ENCODE data around the gene ACAA1. TPM values are rescaled to one million over a fixed set of nuclear protein-coding genes. Genes with fewer than 3 reads are reported as not detected.
"Not testable (repeated sequence)": the region's sequence is repeated elsewhere in the genome, so short reads cannot be mapped to it uniquely, and the experiment has no call there.

Gene ACAA1
- total RNA-seq, 1 experiment from 2014 or later: 44.3 TPM

GRCh38 chr3:38082296-38082695 lies 54.6 kb downstream of the ACAA1 start:
- H3K14ac ChIP-seq (ENCODE audit: insufficient read depth, low read length); H4K91ac ChIP-seq (ENCODE audit: insufficient read length, low read depth, low read length); H2AFZ ChIP-seq (ENCODE audit: low read length); H3K23me2 ChIP-seq (ENCODE audit: insufficient read length, low read depth, low read length, poor library complexity, severe bottlenecking); H3T11ph ChIP-seq (ENCODE audit: low read length); H3K27me3 ChIP-seq (ENCODE audit: insufficient read depth, low read length); H3K27me3 Mint-ChIP-seq (ENCODE audit: low read depth); H4K20me1 ChIP-seq (ENCODE audit: control insufficient read depth, insufficient read depth, insufficient read length); H2BK12ac ChIP-seq (ENCODE audit: insufficient read length, low read depth, low read length); H3K27ac Mint-ChIP-seq; H3K9ac ChIP-seq (ENCODE audit: extremely low read depth, insufficient read length, low read length); H4K8ac ChIP-seq (replicated peaks; ENCODE audit: insufficient read length, low read depth, low read length); H2BK120ac ChIP-seq (ENCODE audit: low read depth, low read length, poor library complexity, severe bottlenecking); H2BK15ac ChIP-seq (ENCODE audit: low read depth, low read length); H3K4me2 ChIP-seq (ENCODE audit: insufficient read depth, insufficient read length, low read length); H3K23ac ChIP-seq (ENCODE audit: insufficient read length, low read depth, low read length); H3K79me2 ChIP-seq (ENCODE audit: insufficient read depth, low read length); H2BK5ac ChIP-seq (ENCODE audit: insufficient read length, low read length); H4K5ac ChIP-seq (ENCODE audit: insufficient read length, low read depth, low read length); H2BK20ac ChIP-seq (ENCODE audit: low read depth, low read length, poor library complexity, severe bottlenecking); H3K4me3 Mint-ChIP-seq; H3K9me3 ChIP-seq (ENCODE audit: control insufficient read depth, low read depth, low read length); H3K27ac ChIP-seq (ENCODE audit: insufficient read length, low read depth, low read length); DNase-seq; H3K18ac ChIP-seq (ENCODE audit: insufficient read length, low read depth, low read length); H3K4me1 ChIP-seq (ENCODE audit: insufficient read depth, low read length); H3K79me1 ChIP-seq (ENCODE audit: insufficient read depth, low read depth, low read length, poor library complexity, severe bottlenecking); H2AK5ac ChIP-seq (ENCODE audit: insufficient read length, low read length); H3K4ac ChIP-seq (ENCODE audit: low read depth, low read length); H3K56ac ChIP-seq (ENCODE audit: insufficient read length, low read depth, low read length): not testable (repeated sequence)
- Mint-ChIP-seq H3K36me3 (ENCODE audit: insufficient read depth in 1 of 3, low read depth in 3 of 3) (peaks cover 13 to 18% (median 18%) of the 10 kb centered on the region in 3 experiments), H3K4me1 (peaks cover 9 to 14% of the 10 kb centered on the region in 2 experiments), H3K9me3 (peaks cover 33 to 36% of the 10 kb centered on the region in 2 experiments)
- WGBS (ENCODE audit: extremely low coverage, insufficient read length, low lambda C conversion rate): no CpG with 5 or more reads among the region's 16 CpGs

GRCh38 chr3:38077073-38077472 lies 59.9 kb downstream of the ACAA1 start:
- H4K8ac ChIP-seq (replicated peaks; ENCODE audit: insufficient read length, low read depth, low read length); H3K4me3 Mint-ChIP-seq; H2BK120ac ChIP-seq (ENCODE audit: low read depth, low read length, poor library complexity, severe bottlenecking); H4K5ac ChIP-seq (ENCODE audit: insufficient read length, low read depth, low read length); H3K4me2 ChIP-seq (ENCODE audit: insufficient read depth, insufficient read length, low read length); DNase-seq; H2BK15ac ChIP-seq (ENCODE audit: low read depth, low read length); H2BK12ac ChIP-seq (ENCODE audit: insufficient read length, low read depth, low read length); H3K4ac ChIP-seq (ENCODE audit: low read depth, low read length); H3K79me1 ChIP-seq (ENCODE audit: insufficient read depth, low read depth, low read length, poor library complexity, severe bottlenecking); H4K91ac ChIP-seq (ENCODE audit: insufficient read length, low read depth, low read length); H3K27ac Mint-ChIP-seq; H3T11ph ChIP-seq (ENCODE audit: low read length); H3K27ac ChIP-seq (ENCODE audit: insufficient read length, low read depth, low read length); H4K20me1 ChIP-seq (ENCODE audit: control insufficient read depth, insufficient read depth, insufficient read length); H3K79me2 ChIP-seq (ENCODE audit: insufficient read depth, low read length); H3K4me1 ChIP-seq (ENCODE audit: insufficient read depth, low read length); H3K23ac ChIP-seq (ENCODE audit: insufficient read length, low read depth, low read length); H3K27me3 ChIP-seq (ENCODE audit: insufficient read depth, low read length); H3K27me3 Mint-ChIP-seq (ENCODE audit: low read depth); H3K9ac ChIP-seq (ENCODE audit: extremely low read depth, insufficient read length, low read length); H3K9me3 ChIP-seq (ENCODE audit: control insufficient read depth, low read depth, low read length); H2BK20ac ChIP-seq (ENCODE audit: low read depth, low read length, poor library complexity, severe bottlenecking); H3K23me2 ChIP-seq (ENCODE audit: insufficient read length, low read depth, low read length, poor library complexity, severe bottlenecking); H2AK5ac ChIP-seq (ENCODE audit: insufficient read length, low read length); H3K18ac ChIP-seq (ENCODE audit: insufficient read length, low read depth, low read length); H3K56ac ChIP-seq (ENCODE audit: insufficient read length, low read depth, low read length); H2AFZ ChIP-seq (ENCODE audit: low read length); H2BK5ac ChIP-seq (ENCODE audit: insufficient read length, low read length); H3K14ac ChIP-seq (ENCODE audit: insufficient read depth, low read length): not testable (repeated sequence)
- Mint-ChIP-seq H3K9me3 (peaks cover 42 to 44% of the 10 kb centered on the region in 2 experiments), H3K4me1 (peaks cover 9 to 22% of the 10 kb centered on the region in 2 experiments), H3K36me3 (ENCODE audit: insufficient read depth in 1 of 3, low read depth in 3 of 3) (peaks cover 14 to 27% (median 25%) of the 10 kb centered on the region in 3 experiments)
- WGBS (ENCODE audit: extremely low coverage, insufficient read length, low lambda C conversion rate): no CpG with 5 or more reads among the region's 3 CpGs
